ENCODE data around the gene MOV10L1.
"Not testable (repeated sequence)": the region's sequence is repeated elsewhere in the genome, so short reads cannot be mapped to it uniquely, and the experiment has no call there.

The MOV10L1 gene

GRCh38 chr22:50192436-50193204 is 102.8 kb downstream of the MOV10L1 start:
- FAIRE-seq: no peak

DNA sequence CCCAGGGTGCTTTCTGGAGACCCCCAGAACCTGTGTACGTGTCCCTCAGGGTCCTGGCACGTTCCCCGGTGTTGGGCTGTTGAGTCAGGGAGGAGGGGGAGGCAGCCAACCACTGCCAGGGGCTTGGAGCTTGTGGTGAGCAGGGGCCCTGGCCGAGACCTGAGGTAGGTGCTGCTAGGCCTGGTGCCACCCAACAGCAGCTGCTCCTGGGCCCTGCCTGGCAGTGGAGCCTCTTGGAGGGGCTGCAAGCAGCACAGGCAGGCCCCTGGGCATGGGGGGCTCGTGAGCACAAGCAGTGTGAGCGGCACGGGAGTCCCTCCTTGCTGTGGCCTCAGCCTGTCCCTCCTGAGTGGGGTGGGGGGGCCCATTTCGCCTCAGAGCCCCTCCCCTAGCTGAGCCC is 103.8 kb downstream of the MOV10L1 start:
- no peak for FAIRE-seq

DNA sequence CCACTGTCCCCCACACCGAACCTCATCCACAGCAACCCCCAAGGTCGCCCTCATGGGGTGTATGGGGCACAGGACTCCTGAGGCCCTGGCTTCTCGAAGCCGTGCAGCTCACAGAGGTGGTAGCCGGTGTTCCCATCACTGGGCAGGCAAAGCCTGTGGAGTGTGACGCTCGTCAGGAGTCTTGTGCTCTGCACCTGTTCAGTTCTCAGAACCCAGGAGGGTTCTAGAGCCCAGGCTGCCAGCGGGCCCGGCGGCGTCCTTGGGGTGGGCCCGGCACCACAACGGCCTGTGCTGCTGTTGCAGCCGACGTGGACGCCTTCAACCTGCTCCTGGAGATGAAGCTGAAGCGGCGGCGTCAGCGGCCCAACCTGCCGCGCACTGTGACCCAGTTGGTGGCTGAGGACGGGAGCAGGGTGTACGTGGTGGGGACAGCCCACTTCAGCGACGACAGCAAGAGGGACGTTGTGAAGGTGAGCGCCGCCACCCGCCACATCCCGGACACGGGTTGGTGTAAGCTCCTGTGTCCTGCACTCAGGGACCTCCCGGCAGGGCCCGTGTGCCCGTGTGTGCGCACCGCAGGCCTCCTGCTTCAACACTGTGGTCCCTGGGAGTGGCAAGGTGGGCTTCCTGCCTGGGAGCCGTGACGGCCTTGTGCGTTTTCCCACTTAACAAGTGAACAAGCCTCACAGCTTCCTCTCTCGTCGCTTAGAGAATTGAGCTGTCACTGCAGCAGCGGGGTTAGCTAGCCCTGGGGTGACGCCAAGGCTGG is 104.4 kb downstream of the MOV10L1 start:
- no peak for FAIRE-seq

- FAIRE-seq: no peak
Observed at GRCh38 chr22:50196256-50196655, 106.5 kb downstream of the MOV10L1 start.

DNA sequence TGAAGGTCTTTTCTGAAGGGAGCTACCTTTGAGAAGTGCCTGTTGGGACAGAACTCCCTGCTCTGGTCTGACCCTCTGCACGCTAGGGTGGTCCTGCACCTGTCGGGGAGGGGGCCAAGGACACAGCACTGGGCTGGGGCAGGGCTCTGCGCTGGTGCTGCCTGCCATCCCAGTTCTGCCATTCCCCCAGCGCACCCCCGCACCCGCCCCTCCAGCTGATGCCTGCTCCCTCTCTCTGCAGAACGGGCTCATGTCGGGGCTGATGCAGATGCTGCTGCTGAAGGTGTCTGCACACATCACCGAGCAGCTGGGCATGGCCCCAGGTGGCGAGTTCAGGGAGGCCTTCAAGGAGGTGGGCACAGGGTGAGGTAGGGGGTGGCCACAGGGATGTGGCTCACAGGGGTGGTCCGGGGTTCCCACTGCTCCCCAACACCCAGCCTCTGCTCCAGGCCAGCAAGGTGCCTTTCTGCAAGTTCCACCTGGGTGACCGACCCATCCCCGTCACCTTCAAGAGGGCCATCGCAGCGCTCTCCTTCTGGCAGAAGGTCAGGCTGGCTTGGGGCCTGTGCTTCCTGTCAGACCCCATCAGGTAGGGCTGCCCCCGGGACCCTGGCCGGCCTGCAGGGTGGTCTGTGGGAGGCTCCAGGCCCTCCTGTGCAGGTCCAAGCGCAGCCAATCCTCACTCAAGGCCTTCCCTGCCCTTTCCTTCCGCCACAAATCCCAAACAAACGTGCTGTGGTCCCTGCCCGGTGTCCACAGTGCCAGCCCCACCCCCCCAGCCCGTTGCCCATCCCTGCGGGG is 107.4 kb downstream of the MOV10L1 start:
- no peak for FAIRE-seq

GRCh38 chr22:50197856-50198623 is 108.2 kb downstream of the MOV10L1 start:
- FAIRE-seq: no peak

GRCh38 chr22:50198624-50199017 is 108.8 kb downstream of the MOV10L1 start:
- FAIRE-seq: no peak

DNA sequence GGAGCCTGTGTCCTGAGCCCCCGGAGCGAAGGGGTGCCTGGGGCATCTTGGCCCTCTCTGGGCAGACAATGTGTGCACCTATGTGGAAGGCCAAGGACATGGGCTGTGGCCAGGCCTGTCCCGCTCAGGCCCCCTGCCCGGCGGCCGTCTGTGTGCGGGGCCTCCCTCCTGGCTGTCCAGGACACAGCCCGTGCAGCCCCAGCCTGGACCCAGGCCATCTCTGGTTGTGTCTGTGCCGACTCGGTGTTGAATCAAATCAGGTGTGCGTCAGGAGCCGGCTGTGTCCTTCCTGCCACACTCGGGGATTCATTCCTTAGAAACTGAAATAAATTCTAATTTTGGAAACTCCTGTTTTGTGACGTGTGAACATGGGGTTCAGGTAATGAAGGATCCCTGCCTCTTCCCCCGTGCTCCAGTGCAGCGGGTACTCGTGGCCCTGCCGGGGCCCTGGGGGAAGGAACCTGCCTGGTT is 109.5 kb downstream of the MOV10L1 start:
- no peak for FAIRE-seq

- FAIRE-seq: no peak
Observed at GRCh38 chr22:50199829-50200460, 110.1 kb downstream of the MOV10L1 start.

- FAIRE-seq: no peak
Observed at GRCh38 chr22:50200461-50201190, 110.8 kb downstream of the MOV10L1 start, which contains the start of gene SELENOO. TSS of gene SELENOO (plus strand) at chr22:50201011. CDS start at chr22:50201037, 26 bp downstream.

DNA sequence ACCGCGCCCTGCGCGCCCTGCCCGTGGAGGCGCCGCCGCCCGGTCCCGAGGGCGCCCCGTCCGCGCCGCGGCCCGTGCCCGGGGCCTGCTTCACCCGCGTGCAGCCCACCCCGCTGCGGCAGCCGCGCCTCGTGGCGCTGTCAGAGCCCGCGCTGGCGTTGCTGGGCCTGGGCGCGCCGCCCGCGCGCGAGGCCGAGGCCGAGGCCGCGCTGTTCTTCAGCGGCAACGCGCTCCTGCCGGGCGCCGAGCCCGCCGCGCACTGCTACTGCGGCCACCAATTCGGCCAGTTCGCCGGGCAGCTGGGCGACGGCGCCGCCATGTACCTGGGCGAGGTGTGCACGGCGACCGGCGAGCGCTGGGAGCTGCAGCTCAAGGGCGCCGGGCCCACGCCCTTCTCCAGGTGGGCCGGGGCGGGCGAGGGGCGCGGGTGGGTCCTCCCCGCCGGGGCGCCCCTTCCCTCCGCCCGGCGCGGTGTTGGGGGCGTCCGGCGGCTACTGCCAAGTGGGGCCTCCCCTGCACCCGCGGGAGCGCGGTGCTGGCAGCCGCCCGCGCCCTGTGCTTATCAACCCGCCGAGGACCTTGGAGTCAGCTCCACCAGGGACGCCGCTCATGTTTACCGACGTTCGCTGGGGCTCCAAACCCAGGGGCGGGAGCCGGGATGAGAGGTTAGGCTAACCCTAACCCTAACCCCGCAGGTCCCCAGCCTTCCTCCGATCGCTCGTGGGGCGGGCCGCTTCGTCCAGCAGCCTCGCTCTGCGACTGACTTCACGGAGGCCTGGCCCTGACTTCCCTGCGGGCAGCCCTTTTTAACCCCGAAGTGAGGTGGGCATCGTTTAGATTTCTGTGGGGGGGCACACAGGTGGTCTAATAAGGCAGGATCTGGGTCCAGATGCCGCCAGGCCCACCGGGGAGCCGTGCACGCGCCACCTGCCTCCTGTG is 111.7 kb downstream of the MOV10L1 start:
- no peak for FAIRE-seq

DNA sequence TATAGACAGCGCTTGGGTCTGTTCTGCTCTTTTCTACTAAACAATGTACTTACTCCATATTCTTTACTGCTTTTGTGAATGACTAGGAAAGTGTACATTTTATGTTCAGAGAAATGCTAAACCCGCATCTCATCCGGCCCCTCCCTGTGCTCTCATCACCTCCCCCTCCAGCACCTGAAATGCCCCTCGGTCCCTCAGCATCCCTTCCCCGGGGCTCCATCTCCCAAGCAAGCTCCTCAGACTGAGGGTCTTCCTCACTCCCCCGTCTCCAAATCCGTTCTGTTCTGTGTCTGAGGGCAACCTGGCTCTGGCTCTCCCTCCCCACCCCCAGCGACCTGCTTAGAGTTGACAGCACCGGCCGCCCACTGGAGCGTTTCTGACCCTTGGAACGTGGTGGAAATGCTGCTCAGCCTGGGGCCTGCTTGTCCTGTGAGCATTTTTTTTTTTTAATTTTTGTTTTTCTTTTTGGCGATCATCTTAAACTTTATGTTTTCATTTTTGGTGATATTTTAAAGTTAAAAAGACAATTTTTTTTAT is 112.4 kb downstream of the MOV10L1 start:
- no peak for FAIRE-seq

GRCh38 chr22:50203288-50203687 is 113.5 kb downstream of the MOV10L1 start:
- no peak for FAIRE-seq

- no peak for FAIRE-seq
Observed at GRCh38 chr22:50204571-50204970, 114.8 kb downstream of the MOV10L1 start.

GRCh38 chr22:50204998-50205397 is 115.2 kb downstream of the MOV10L1 start:
- not testable (repeated sequence) for FAIRE-seq

GRCh38 chr22:50205781-50206569 is 116.2 kb downstream of the MOV10L1 start:
- FAIRE-seq: no peak

- no peak for FAIRE-seq
Observed at GRCh38 chr22:50206599-50206998, 116.8 kb downstream of the MOV10L1 start.

DNA sequence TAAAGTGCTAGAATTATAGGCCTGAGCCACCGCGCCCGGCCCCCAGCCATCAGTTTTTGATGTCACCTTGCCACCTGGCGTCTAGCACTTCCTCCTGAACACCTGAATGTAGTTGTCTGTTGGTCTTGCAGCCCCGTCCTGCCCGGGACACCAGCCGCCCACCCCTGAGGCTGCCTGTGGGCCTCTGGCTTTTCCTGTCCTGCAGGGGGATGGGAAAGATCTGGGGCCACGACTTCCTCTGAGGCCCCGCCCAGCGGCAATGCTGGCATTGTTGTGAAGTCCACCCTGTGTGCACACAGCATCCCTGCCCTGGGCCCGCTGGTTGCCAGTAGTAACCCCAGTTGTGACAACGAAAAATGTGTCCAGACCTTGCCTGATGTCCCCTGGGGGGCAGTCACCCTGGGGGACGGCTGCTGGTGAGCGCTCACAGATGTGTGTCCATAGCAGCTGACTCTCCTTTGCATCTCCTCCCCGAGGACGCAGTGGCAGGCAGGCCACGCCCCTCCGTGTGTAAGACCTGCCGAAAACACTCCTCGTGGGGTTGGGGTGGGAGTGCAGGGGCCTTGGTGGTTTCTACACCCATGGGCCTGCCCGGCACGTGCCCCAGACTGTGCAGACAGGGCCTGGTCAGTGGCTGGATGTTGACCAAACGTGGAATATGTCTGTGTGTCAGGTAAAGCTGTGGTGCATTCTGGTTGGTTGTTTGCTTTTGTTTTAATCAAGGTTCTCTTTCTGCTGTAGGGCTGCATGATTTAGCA is 117.8 kb downstream of the MOV10L1 start:
- no peak for FAIRE-seq

All from islet of Langerhans (tissue), 1 donor.